Esophagus muscularis mucosa (tissue), 4 donors: Measurements from ENCODE around the gene SZT2. TPM values are rescaled to one million over a fixed set of nuclear protein-coding genes. Genes with fewer than 3 reads are reported as not detected.

Experiments
- DNase-seq: peaks from one replicate; pipeline ENCODE4 v3.0.0-alpha.2; 2017; ENCODE audit errors: extremely low spot score
- H3K27ac ChIP-seq, 4 donors: fragments of 200-600 bp; sonication (generic); replicated peaks in 1 of 4; 1 replicate in 3 of 4; 2 replicates in 1 of 4; pipeline ENCODE4 v1.5.1; 2016 to 2019; ENCODE audit warnings: mild to moderate bottlenecking in 1 of 4
- H3K27me3 ChIP-seq, 4 donors: fragments of 200-600 bp; sonication (generic); one replicate each; pipeline versions ENCODE4 v1.5.1 to v1.6.0; 2016 to 2019
- H3K36me3 ChIP-seq, 4 donors: fragments of 200-600 bp; sonication (generic); one replicate each; pipeline ENCODE4 v1.5.1; 2016 to 2019
- H3K4me1 ChIP-seq, 4 donors: fragments of 200-600 bp; sonication (generic); one replicate each; pipeline ENCODE4 v1.5.1; 2016 to 2019
- H3K4me3 ChIP-seq, 4 donors: fragments of 200-600 bp; sonication (generic); 1 replicate in 2 of 4; 2 replicates in 2 of 4; pipeline ENCODE4 v1.5.1; 2016 to 2019; ENCODE audit warnings: mild to moderate bottlenecking in 4 of 4, moderate library complexity in 1 of 4
- H3K9me3 ChIP-seq, 4 donors: fragments of 200-600 bp; sonication (generic); 1 replicate in 3 of 4; 2 replicates in 1 of 4; pipeline ENCODE4 v1.5.1; 2016 to 2019
- EP300 ChIP-seq: sonication (generic); formaldehyde crosslinking; IDR thresholded peaks from one replicate; pipeline ENCODE4 v1.6.1; 2017; ENCODE audit warnings: antibody characterized with exemption
- POLR2A ChIP-seq: fragments of 450-650 bp; IDR thresholded peaks from one replicate; pipeline ENCODE4 v1.6.1; 2017; ENCODE audit warnings: antibody characterized with exemption, moderate library complexity, mild to moderate bottlenecking, low read depth
- POLR2AphosphoS5 ChIP-seq, 2 donors: sonication (generic); formaldehyde crosslinking; IDR thresholded peaks; one replicate each; pipeline ENCODE4 v1.6.1; 2017; ENCODE audit warnings: antibody characterized with exemption in 2 of 2
- WGBS: methylation state at CpG from one replicate; pipeline ENCODE4 v1.1.5; 2018; 5-methylcytosine and 5-hydroxymethylcytosine counted together
- intact Hi-C: fragments of 100-400 bp; cut with DNase I; formaldehyde crosslinking; loops from one replicate; pipeline ENCODE4 v1.15.1; 2023
- total RNA-seq, 4 donors: library from RNA; depleted of rRNA; stranded (reverse); fragments of >200 nt; gene quantifications; one replicate each; pipeline versions ENCODE4 v1.1.0 to v1.2.1, GENCODE V29; 2016
- TF ChIP-seq, protein P1 (sequence below), 3 experiments: fragments of 200-600 bp in 2 of 3; fragments of 450-650 bp in 1 of 3; sonication (generic) in 2 of 3; IDR thresholded peaks; one replicate each; pipeline ENCODE4 v1.5.1; 2017 to 2019; ENCODE audit warnings: antibody characterized with exemption in 3 of 3, mild to moderate bottlenecking in 2 of 3, moderate library complexity in 1 of 3

Gene SZT2
- total RNA-seq, 4 donors from 2014 or later: 25.2 to 45.9 (median 31.3) TPM

DNA sequence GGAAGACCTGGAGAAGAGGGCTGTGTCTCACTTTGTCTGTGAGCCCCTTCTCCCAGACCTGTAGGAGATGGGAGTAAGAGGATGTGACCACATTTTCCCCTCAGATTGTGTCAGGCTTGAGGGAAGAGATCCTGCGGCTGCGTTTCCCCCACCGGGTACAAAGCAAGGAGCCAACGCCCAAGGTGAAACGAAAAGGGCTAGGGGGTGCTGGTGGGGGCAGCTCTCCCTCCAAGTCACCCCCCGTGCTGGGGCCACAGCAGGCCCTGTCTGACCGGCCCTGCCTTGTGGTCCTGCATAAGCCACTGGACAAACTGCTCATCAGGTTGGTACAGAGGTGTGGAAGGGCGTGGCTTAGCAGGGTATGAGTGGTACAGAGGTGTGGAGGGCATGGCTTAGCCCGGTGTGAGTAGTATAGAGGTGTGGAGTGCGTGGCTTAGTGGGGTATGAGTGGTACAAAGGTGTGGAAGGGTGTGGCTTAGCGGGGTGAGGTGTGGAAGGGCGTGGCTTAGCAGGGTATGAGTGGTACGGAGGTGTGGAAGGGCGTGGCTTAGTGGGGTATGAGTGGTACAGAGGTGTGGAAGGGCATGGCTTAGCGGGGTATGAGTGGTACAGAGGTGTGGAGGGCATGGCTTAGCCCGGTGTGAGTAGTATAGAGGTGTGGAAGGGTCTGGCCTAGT, 33.4 kb downstream of the SZT2 start:
- Histone ChIP-seq H3K27me3 (no peaks in the 10 kb centered on the region), H3K27ac (no peak overlapping the region), H3K36me3 (peaks cover 77 to 100% (median 99%) of the 10 kb centered on the region in 4 donors), H3K4me1 (no peaks in the 10 kb centered on the region), H3K4me3 (no peak overlapping the region), H3K9me3 (no peaks in the 10 kb centered on the region)
- intact Hi-C loops: no loop called here
- no peak for DNase-seq
- 94% methylated on average over 16 of the region's 16 CpGs for WGBS
- TF ChIP-seq POLR2AphosphoS5 (IDR thresholded peaks at IDR 0.05) (no peak), EP300 (no peak), POLR2A (no peak)
- TF ChIP-seq, protein P1, sequence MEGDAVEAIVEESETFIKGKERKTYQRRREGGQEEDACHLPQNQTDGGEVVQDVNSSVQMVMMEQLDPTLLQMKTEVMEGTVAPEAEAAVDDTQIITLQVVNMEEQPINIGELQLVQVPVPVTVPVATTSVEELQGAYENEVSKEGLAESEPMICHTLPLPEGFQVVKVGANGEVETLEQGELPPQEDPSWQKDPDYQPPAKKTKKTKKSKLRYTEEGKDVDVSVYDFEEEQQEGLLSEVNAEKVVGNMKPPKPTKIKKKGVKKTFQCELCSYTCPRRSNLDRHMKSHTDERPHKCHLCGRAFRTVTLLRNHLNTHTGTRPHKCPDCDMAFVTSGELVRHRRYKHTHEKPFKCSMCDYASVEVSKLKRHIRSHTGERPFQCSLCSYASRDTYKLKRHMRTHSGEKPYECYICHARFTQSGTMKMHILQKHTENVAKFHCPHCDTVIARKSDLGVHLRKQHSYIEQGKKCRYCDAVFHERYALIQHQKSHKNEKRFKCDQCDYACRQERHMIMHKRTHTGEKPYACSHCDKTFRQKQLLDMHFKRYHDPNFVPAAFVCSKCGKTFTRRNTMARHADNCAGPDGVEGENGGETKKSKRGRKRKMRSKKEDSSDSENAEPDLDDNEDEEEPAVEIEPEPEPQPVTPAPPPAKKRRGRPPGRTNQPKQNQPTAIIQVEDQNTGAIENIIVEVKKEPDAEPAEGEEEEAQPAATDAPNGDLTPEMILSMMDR (IDR thresholded peaks at IDR 0.05): no peak

DNA sequence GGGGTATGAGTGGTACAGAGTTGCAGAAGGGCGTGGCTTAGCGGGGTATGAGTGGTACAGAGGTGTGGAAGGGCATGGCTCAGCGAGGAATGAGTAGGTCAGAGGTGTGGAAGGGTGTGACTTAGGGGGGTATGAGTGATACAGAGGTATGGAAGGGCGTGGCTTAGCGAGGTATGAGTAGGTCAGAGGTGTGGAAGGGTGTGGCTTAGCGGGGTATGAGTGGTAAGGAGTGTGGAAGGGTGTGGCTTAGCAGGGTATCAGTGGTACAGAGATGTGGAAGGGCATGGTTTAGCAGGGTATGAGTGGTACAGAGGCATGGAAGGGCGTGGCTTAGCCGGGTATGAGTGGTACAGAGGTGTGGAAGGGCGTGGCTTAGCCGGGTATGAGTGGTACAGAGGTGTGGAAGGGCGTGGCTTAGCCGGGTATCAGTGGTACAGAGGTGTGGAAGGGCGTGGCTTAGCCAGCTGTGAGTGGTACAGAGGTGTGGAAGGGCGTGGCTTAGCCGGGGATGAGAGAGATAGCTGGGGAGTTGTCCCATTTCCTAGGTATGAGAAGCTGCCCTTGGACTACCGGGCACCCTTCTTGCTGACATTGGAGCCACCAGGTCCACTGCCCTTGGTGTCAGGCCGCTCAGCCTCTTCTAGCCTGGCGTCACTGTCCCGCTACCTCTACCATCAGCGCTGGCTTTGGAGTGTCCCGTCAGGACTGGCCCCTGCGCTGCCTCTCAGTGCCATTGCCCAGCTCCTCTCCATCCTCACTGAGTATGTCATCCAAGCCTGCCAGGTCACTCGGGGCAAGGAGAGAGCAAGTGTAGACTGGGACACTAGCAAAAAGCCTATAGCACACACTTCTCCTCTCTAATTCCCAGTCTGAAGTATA, 34.2 kb downstream of the SZT2 start:
- H3K4me1 ChIP-seq: no peaks in the 10 kb centered on the region
- DNase-seq: no peak
- H3K36me3 ChIP-seq: peaks cover 77 to 100% (median 99%) of the 10 kb centered on the region in 4 donors

DNA sequence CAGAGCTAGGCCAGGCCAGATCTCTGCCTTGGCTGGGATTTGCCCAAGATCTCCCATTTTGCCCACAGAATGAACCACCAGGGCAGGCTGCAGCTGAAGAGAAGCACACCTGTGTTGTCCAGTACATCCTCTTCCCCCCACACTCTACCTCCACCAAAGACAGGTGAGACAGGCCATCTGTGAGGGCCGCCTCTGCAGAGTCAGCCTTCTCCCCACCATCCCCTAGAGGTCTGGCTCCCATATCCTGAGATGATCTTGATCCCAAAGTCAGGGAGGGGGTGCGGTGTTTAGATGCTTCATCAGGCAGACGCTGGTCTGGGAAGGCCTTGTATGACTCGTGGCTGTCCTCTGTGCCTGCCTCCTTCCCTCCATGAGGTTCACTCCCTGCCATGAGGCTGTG, 35.3 kb downstream of the SZT2 start:
- no peaks in the 10 kb centered on the region for H3K27me3 ChIP-seq
- H3K36me3 ChIP-seq: peaks cover 74 to 100% (median 99%) of the 10 kb centered on the region in 4 donors
- H3K4me1 ChIP-seq: no peaks in the 10 kb centered on the region
- TF ChIP-seq POLR2A (no peak), EP300 (no peak), POLR2AphosphoS5 (IDR thresholded peaks at IDR 0.05) (no peak)
- TF ChIP-seq, protein P1 (IDR thresholded peaks at IDR 0.05): no peak
- no peaks in the 10 kb centered on the region for H3K9me3 ChIP-seq
- intact Hi-C loops: no loop called here
- no peak overlapping the region for H3K27ac ChIP-seq
- DNase-seq: no peak
- H3K4me3 ChIP-seq: no peak overlapping the region
- WGBS: 74% methylated on average over 4 of the region's 4 CpGs

More for the DNA sequence above, 34.2 kb downstream of the SZT2 start:
- TF ChIP-seq EP300: no peak
- WGBS: 92% methylated on average over 23 of the region's 23 CpGs
- intact Hi-C loops: no loop called here
- Histone ChIP-seq H3K4me3 (no peak overlapping the region), H3K9me3 (no peaks in the 10 kb centered on the region), H3K27ac (no peak overlapping the region), H3K27me3 (no peaks in the 10 kb centered on the region)

DNA sequence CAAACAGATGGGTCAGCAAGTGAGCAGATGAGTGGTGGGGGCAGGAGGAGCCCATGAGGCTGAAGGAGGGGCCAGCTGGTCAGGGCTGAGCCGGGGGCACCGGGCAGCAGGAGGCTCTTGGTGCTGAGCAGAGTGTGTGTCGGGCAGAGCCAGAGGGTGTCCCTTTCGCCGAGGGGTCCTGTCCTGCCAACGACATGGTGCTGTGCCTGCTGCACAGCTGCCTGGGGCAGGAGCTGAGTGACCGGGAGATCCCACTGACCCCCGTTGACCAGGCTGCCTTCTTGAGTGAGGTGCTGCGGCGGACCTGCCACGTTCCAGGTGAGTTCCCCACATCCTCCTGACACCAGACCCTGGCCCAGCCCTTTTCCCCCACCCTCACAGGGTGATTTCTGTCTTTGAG, 36.5 kb downstream of the SZT2 start:
- 90% methylated on average over 11 of the region's 11 CpGs for WGBS
- Histone ChIP-seq H3K36me3 (peaks cover 73 to 100% (median 99%) of the 10 kb centered on the region in 4 donors), H3K27ac (no peak overlapping the region), H3K9me3 (no peaks in the 10 kb centered on the region), H3K27me3 (no peaks in the 10 kb centered on the region), H3K4me1 (no peaks in the 10 kb centered on the region), H3K4me3 (no peak overlapping the region)
- no peak for DNase-seq
- TF ChIP-seq EP300 (no peak), POLR2AphosphoS5 (IDR thresholded peaks at IDR 0.05) (no peak)
- intact Hi-C loops: no loop called here

DNA sequence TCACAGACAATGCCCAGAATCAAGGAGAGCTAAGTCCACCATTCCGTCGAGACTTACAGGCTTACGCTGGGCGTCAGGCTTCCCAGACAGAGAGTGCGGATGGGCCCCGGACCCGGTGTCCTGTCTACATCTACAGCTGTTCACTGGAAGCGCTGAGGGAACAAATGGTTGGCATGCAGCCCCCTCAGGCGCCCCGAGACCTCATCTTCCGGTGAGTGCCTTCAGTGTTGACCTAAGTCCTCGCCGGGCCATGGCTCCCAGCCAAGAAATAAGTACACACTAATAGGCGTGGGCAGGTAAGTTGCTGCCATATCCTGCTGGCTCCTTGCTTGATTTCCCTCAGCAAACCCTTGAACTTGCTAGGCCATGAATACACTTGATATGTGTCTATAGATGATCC, 37.8 kb downstream of the SZT2 start:
- Histone ChIP-seq H3K27me3 (no peaks in the 10 kb centered on the region), H3K9me3 (no peaks in the 10 kb centered on the region), H3K4me3 (no peak overlapping the region), H3K27ac (no peak overlapping the region), H3K36me3 (peaks cover 73 to 100% (median 99%) of the 10 kb centered on the region in 4 donors), H3K4me1 (no peaks in the 10 kb centered on the region)
- no peak for TF ChIP-seq POLR2A
- TF ChIP-seq POLR2AphosphoS5 (IDR thresholded peaks at IDR 0.05): no peak
- TF ChIP-seq, protein P1 (IDR thresholded peaks at IDR 0.05): no peak
- no peak for TF ChIP-seq EP300
- 90% methylated on average over 14 of the region's 14 CpGs for WGBS
- no peak for DNase-seq
- intact Hi-C loops: no loop called here
